Urinary bladder (tissue), 4 donors: ENCODE measurements around the gene PARD3. TPM values are rescaled to one million over a fixed set of nuclear protein-coding genes. Genes with fewer than 3 reads are reported as not detected.

ENCODE experiments used
- DNase-seq: peaks from one replicate; pipeline ENCODE4 v3.0.0-alpha.2; 2015; ENCODE audit errors: extremely low spot score
- H3K27ac ChIP-seq: one replicate; pipeline ENCODE4 v1.5.1; 2013; ENCODE audit warnings: low read depth, mild to moderate bottlenecking, moderate library complexity
- H3K36me3 ChIP-seq: one replicate; pipeline ENCODE4 v1.6.1; 2013; ENCODE audit warnings: mild to moderate bottlenecking, moderate library complexity; ENCODE audit not compliant: insufficient read depth
- H3K4me1 ChIP-seq: one replicate; pipeline ENCODE4 v1.6.1; 2013; ENCODE audit warnings: mild to moderate bottlenecking, moderate library complexity; ENCODE audit not compliant: insufficient read depth
- H3K4me3 ChIP-seq: one replicate; pipeline ENCODE4 v1.5.1; 2013; ENCODE audit warnings: low read depth, low read length
- WGBS: extraction: QIAGEN DNeasy Blood & Tissue Kit; methylation state at CpG from one replicate; pipeline ENCODE4 v1.1.7; 2013; 5-methylcytosine and 5-hydroxymethylcytosine counted together
- polyA plus RNA-seq: library from polyadenylated mRNA; stranded (reverse); fragments of 200-250 nt; gene quantifications from one replicate; pipeline ENCODE4 v1.2.3, GENCODE V29; 2013
- total RNA-seq: library from RNA; depleted of rRNA; stranded (reverse); fragments of >200 nt; gene quantifications from one replicate; pipeline ENCODE4 v1.2.3, GENCODE V29; 2014
- donor health status: healthy with polysubstance abuse.
- donor health status: healthy.

The PARD3 gene
- total and polyA plus RNA-seq, 2 donors: 27.5 to 89.1 TPM

GRCh38 chr10:34228066-34228465, 587.0 kb downstream of the PARD3 start:
- H3K36me3 ChIP-seq: peaks cover 2% of the 10 kb centered on the region
- 87% methylated on average over 7 of the region's 7 CpGs for WGBS
- H3K4me1 ChIP-seq: no peaks in the 10 kb centered on the region
- H3K27ac ChIP-seq: no peak overlapping the region
- H3K4me3 ChIP-seq: no peak overlapping the region
- DNase-seq: no peak

- no peaks in the 10 kb centered on the region for H3K4me1 ChIP-seq
- H3K36me3 ChIP-seq: peaks cover 2% of the 10 kb centered on the region
- H3K27ac ChIP-seq: no peak overlapping the region
- WGBS: 90% methylated on average over 5 of the region's 5 CpGs
- no peak overlapping the region for H3K4me3 ChIP-seq
- DNase-seq: no peak
Measured at GRCh38 chr10:34224639-34225038, 590.5 kb downstream of the PARD3 start.

DNA sequence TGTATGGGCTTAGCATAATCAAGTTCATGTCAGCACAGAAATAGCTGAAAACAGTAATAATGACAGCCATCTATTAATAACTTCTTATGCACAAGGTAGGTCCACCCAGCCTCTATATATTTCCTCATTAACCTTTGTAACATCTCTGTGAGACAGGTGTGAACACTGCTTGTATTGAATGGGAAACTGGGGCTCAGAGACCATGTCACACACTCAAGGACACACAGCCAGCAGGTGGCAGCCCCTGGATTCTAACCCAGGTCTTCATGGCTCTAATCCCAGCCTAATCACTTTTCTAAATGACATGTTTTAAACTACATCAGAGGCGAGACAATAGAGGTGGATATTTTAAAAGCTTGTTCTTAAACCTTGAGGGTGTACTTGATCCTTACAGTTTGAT, 591.4 kb downstream of the PARD3 start:
- DNase-seq: no peak
- Histone ChIP-seq H3K4me1 (no peaks in the 10 kb centered on the region), H3K27ac (no peak overlapping the region), H3K4me3 (no peak overlapping the region), H3K36me3 (no peaks in the 10 kb centered on the region)
- WGBS: 96% methylated on average over 1 of the region's 1 CpG

- Histone ChIP-seq H3K4me1 (no peaks in the 10 kb centered on the region), H3K36me3 (no peaks in the 10 kb centered on the region), H3K4me3 (no peak overlapping the region), H3K27ac (no peak overlapping the region)
- DNase-seq: no peak
- 97% methylated on average over 4 of the region's 4 CpGs for WGBS
Measured at GRCh38 chr10:34222359-34222758, 592.7 kb downstream of the PARD3 start.

DNA sequence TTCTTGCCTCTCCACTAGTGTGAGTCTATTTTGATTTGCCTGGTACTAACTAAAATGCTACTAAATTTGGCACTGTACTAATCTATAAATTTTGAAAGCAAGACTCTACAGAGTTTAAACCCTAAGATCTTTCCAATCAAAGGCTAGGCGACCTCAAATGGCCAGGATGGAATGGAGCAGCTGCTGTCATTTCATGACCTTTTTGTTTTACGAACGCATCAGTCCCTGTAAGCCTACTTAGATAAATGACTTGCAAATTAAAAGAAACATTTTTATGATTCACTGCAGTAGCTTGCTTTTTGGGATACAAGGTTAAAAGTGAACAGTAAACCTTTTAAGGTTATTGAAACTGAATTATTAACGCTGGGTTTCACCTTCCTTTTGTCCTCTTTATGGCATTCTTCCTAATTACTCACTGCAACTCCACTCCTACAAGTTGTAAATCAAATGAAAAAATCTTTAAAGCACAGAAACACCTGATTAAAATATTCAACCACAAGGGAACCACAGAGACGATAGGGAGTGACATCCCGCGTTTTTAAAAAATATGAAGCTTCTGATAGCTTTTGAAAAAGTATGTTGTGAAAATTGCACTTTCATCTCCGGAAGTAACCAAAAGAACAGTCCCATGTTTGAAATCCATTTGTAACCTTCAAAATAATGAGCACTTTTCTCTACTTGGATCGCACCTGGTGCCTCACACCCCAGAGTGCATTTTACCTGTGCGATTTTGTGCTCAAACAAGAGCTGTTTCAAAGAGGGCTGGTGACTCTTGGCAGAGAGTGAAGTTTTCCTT, 595.1 kb downstream of the PARD3 start:
- H3K4me3 ChIP-seq: no peak overlapping the region
- no peaks in the 10 kb centered on the region for H3K4me1 ChIP-seq
- no peak for DNase-seq
- H3K36me3 ChIP-seq: no peaks in the 10 kb centered on the region
- WGBS: 80% methylated on average over 10 of the region's 10 CpGs
- no peak overlapping the region for H3K27ac ChIP-seq

DNA sequence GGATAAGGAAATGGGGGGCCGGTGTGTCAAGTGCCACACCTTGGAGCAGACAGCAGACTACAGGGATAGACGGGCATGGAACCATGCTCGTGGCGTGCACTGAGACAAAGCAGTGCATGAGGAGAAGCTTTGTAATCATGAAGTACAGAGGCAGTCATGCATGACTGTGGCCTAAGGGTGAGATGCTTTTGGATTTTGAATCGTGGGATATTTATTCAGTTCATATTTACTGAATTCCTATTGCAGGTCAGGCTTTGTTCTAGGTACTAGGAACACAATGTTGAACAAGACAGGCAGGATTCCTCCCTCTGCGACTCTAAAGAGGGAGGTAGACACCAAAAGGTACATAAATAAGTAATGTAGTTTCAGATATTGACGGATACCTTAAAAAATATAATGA, 597.6 kb downstream of the PARD3 start:
- 90% methylated on average over 7 of the region's 7 CpGs for WGBS

GRCh38 chr10:34216348-34216945, 598.6 kb downstream of the PARD3 start:
- Histone ChIP-seq H3K36me3 (no peaks in the 10 kb centered on the region), H3K27ac (no peak overlapping the region), H3K4me1 (no peaks in the 10 kb centered on the region), H3K4me3 (no peak overlapping the region)
- no peak for DNase-seq
- WGBS: 76% methylated on average over 2 of the region's 2 CpGs

More for the DNA sequence above, 597.6 kb downstream of the PARD3 start:
- no peaks in the 10 kb centered on the region for H3K4me1 ChIP-seq
- H3K36me3 ChIP-seq: no peaks in the 10 kb centered on the region
- no peak overlapping the region for H3K27ac ChIP-seq
- H3K4me3 ChIP-seq: no peak overlapping the region
- no peak for DNase-seq

GRCh38 chr10:34213805-34214197, 601.3 kb downstream of the PARD3 start:
- Histone ChIP-seq H3K4me1 (no peaks in the 10 kb centered on the region), H3K4me3 (no peak overlapping the region), H3K36me3 (no peaks in the 10 kb centered on the region), H3K27ac (no peak overlapping the region)
- WGBS: 89% methylated on average over 5 of the region's 5 CpGs
- DNase-seq: no peak

GRCh38 chr10:34213193-34213804, 601.8 kb downstream of the PARD3 start:
- DNase-seq: no peak
- no peaks in the 10 kb centered on the region for H3K36me3 ChIP-seq
- H3K4me1 ChIP-seq: no peaks in the 10 kb centered on the region
- H3K27ac ChIP-seq: no peak overlapping the region
- WGBS: 88% methylated on average over 6 of the region's 6 CpGs
- no peak overlapping the region for H3K4me3 ChIP-seq

DNA sequence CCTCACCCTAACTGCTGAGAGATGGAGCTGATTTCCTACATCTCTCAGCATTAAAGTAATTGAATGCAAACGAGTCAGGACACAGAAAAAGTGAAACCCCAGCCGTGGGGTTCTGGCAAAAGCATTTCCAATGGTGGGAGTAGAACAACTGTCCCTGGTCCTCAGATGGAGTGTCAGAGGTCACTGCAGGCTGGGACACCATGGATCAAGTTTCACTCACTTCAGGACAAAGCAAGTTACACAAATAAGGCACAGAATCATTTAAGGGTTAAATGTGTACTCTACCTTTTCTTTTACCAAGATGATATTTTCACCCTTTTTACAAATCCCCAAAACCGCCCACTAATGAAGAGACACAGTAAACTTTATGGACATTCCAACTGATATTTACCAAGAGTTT, 607.8 kb downstream of the PARD3 start:
- no peak for DNase-seq
- Histone ChIP-seq H3K27ac (no peak overlapping the region), H3K4me1 (no peaks in the 10 kb centered on the region), H3K4me3 (no peak overlapping the region), H3K36me3 (no peaks in the 10 kb centered on the region)
- 85% methylated on average over 3 of the region's 3 CpGs for WGBS

DNA sequence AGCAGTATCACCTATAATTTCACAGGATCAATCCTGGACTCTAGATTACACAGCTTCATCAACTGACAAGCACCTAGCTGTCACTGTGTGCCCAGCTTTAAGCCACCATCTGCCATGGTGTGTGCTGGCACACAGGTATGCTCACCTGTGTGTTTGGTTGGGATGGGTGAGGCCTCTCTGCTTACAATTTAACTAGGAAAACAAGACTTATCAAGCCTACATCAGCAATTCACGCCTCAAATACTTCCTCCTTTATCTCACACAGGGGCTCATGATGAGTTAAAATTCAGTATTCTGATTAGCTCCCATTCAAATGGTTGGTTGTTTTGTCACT, 608.2 kb downstream of the PARD3 start:
- H3K36me3 ChIP-seq: no peaks in the 10 kb centered on the region
- no peak overlapping the region for H3K27ac ChIP-seq
- no peaks in the 10 kb centered on the region for H3K4me1 ChIP-seq
- H3K4me3 ChIP-seq: no peak overlapping the region
- 83% methylated on average over 1 of the region's 1 CpG for WGBS
- no peak for DNase-seq

- no peak for DNase-seq
- H3K4me1 ChIP-seq: no peaks in the 10 kb centered on the region
- H3K27ac ChIP-seq: no peak overlapping the region
- H3K36me3 ChIP-seq: no peaks in the 10 kb centered on the region
- H3K4me3 ChIP-seq: no peak overlapping the region
- WGBS: 95% methylated on average over 9 of the region's 9 CpGs
Measured at GRCh38 chr10:34206078-34206934, 608.8 kb downstream of the PARD3 start.

GRCh38 chr10:34205452-34205851, 609.6 kb downstream of the PARD3 start:
- DNase-seq: no peak
- no peak overlapping the region for H3K4me3 ChIP-seq
- 87% methylated on average over 5 of the region's 5 CpGs for WGBS
- no peaks in the 10 kb centered on the region for H3K36me3 ChIP-seq
- H3K4me1 ChIP-seq: no peaks in the 10 kb centered on the region
- H3K27ac ChIP-seq: no peak overlapping the region
